ENCODE results near the gene DLGAP4. TPM values are rescaled to one million over a fixed set of nuclear protein-coding genes. Genes with fewer than 3 reads are reported as not detected.

DLGAP4 gene
- total and polyA plus RNA-seq, 2 of the 8 experiments (the other 6 are each of a cell fraction or from before 2014, with no cell fraction given), result 41.2 to 57.2 TPM

DNA sequence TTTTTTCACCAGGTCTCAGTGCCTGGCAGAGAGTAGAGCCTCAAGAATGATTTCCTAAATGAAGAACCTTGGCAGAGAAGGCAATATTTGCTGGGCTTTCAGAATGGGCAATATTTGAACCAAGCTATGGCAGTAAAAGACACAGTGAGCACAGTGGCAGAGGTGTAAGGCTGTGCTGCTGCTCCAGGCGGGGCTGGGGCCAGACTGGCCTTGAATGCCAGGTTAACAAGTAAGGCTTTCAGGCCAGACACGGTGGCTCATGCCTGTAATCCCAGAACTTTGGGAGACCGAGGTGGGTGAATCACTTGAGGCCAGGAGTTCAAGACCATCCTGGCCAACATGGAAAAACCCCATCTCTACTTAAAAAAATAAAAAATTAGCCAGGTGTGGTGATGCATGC is 226.7 kb downstream of the DLGAP4 start (continued):
- TF ChIP-seq, protein P1, sequence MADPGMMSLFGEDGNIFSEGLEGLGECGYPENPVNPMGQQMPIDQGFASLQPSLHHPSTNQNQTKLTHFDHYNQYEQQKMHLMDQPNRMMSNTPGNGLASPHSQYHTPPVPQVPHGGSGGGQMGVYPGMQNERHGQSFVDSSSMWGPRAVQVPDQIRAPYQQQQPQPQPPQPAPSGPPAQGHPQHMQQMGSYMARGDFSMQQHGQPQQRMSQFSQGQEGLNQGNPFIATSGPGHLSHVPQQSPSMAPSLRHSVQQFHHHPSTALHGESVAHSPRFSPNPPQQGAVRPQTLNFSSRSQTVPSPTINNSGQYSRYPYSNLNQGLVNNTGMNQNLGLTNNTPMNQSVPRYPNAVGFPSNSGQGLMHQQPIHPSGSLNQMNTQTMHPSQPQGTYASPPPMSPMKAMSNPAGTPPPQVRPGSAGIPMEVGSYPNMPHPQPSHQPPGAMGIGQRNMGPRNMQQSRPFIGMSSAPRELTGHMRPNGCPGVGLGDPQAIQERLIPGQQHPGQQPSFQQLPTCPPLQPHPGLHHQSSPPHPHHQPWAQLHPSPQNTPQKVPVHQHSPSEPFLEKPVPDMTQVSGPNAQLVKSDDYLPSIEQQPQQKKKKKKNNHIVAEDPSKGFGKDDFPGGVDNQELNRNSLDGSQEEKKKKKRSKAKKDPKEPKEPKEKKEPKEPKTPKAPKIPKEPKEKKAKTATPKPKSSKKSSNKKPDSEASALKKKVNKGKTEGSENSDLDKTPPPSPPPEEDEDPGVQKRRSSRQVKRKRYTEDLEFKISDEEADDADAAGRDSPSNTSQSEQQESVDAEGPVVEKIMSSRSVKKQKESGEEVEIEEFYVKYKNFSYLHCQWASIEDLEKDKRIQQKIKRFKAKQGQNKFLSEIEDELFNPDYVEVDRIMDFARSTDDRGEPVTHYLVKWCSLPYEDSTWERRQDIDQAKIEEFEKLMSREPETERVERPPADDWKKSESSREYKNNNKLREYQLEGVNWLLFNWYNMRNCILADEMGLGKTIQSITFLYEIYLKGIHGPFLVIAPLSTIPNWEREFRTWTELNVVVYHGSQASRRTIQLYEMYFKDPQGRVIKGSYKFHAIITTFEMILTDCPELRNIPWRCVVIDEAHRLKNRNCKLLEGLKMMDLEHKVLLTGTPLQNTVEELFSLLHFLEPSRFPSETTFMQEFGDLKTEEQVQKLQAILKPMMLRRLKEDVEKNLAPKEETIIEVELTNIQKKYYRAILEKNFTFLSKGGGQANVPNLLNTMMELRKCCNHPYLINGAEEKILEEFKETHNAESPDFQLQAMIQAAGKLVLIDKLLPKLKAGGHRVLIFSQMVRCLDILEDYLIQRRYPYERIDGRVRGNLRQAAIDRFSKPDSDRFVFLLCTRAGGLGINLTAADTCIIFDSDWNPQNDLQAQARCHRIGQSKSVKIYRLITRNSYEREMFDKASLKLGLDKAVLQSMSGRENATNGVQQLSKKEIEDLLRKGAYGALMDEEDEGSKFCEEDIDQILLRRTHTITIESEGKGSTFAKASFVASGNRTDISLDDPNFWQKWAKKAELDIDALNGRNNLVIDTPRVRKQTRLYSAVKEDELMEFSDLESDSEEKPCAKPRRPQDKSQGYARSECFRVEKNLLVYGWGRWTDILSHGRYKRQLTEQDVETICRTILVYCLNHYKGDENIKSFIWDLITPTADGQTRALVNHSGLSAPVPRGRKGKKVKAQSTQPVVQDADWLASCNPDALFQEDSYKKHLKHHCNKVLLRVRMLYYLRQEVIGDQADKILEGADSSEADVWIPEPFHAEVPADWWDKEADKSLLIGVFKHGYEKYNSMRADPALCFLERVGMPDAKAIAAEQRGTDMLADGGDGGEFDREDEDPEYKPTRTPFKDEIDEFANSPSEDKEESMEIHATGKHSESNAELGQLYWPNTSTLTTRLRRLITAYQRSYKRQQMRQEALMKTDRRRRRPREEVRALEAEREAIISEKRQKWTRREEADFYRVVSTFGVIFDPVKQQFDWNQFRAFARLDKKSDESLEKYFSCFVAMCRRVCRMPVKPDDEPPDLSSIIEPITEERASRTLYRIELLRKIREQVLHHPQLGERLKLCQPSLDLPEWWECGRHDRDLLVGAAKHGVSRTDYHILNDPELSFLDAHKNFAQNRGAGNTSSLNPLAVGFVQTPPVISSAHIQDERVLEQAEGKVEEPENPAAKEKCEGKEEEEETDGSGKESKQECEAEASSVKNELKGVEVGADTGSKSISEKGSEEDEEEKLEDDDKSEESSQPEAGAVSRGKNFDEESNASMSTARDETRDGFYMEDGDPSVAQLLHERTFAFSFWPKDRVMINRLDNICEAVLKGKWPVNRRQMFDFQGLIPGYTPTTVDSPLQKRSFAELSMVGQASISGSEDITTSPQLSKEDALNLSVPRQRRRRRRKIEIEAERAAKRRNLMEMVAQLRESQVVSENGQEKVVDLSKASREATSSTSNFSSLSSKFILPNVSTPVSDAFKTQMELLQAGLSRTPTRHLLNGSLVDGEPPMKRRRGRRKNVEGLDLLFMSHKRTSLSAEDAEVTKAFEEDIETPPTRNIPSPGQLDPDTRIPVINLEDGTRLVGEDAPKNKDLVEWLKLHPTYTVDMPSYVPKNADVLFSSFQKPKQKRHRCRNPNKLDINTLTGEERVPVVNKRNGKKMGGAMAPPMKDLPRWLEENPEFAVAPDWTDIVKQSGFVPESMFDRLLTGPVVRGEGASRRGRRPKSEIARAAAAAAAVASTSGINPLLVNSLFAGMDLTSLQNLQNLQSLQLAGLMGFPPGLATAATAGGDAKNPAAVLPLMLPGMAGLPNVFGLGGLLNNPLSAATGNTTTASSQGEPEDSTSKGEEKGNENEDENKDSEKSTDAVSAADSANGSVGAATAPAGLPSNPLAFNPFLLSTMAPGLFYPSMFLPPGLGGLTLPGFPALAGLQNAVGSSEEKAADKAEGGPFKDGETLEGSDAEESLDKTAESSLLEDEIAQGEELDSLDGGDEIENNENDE (IDR thresholded peaks at IDR 0.05; ENCODE audit: insufficient replicate concordance, low read length), result no peak
- TF ChIP-seq BRCA1 (IDR thresholded peaks at IDR 0.05; ENCODE audit: low read depth, low read length) (no peak), SIRT6 (IDR thresholded peaks at IDR 0.05; ENCODE audit: low read length) (no peak), RFX5 (IDR thresholded peaks at IDR 0.05; ENCODE audit: borderline replicate concordance, low read depth, low read length) (no peak)

All from H1 (cell line).